ENCODE data around the gene CES2.
"Not testable (repeated sequence)": the region's sequence is repeated elsewhere in the genome, so short reads cannot be mapped to it uniquely, and the experiment has no call there.

The CES2 gene

GRCh38 chr16:66961914-66962313, 26.6 kb downstream of the CES2 start:
- Histone ChIP-seq H3K4me1 (ENCODE audit: control insufficient read depth, insufficient read depth, low read length) (no peaks in the 10 kb centered on the region), H3K27me3 (ENCODE audit: control insufficient read depth, insufficient read depth, low read length, poor library complexity, severe bottlenecking) (no peaks in the 10 kb centered on the region), H3K9me3 (ENCODE audit: control insufficient read depth, low read length) (no peaks in the 10 kb centered on the region), H3K4me3 (ENCODE audit: insufficient read depth, low read depth, low read length) (no peak overlapping the region), H3K27ac (ENCODE audit: insufficient read depth, low read depth, low read length, poor library complexity, severe bottlenecking) (no peak overlapping the region), H3K36me3 (ENCODE audit: control insufficient read depth, insufficient read depth, low read length) (no peaks in the 10 kb centered on the region)
- 93% methylated on average over 5 of the region's 5 CpGs for WGBS, 2 experiments

DNA sequence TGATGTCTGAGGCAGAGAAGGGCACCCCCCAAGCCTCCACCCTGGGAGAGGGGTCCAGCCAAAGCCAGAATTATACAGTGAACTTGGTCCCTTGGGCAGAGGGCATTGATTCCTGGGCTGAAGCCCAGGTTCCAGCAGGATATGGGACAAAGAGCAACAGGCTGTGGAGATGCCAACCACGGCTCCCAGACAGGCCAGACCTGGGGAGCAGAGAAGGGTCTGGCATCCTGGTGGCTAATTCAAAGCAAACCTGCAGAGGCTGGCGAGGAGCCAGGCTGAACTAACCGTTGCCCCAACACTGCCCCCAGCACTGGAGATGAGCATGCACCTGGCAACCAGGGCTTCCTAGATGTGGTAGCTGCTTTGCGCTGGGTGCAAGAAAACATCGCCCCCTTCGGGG, 28.7 kb downstream of the CES2 start:
- no peak overlapping the region for H3K4me3 ChIP-seq (ENCODE audit: insufficient read depth, low read depth, low read length)
- no peaks in the 10 kb centered on the region for H3K36me3 ChIP-seq (ENCODE audit: control insufficient read depth, insufficient read depth, low read length)
- H3K9me3 ChIP-seq (ENCODE audit: control insufficient read depth, low read length): no peaks in the 10 kb centered on the region
- no peaks in the 10 kb centered on the region for H3K4me1 ChIP-seq (ENCODE audit: control insufficient read depth, insufficient read depth, low read length)
- no peaks in the 10 kb centered on the region for H3K27me3 ChIP-seq (ENCODE audit: control insufficient read depth, insufficient read depth, low read length, poor library complexity, severe bottlenecking)
- H3K27ac ChIP-seq (ENCODE audit: insufficient read depth, low read depth, low read length, poor library complexity, severe bottlenecking): no peak overlapping the region
- 93 to 94% methylated on average over 6 of the region's 6 CpGs for WGBS, 2 experiments

- 91% methylated on average over 5 of the region's 5 CpGs for WGBS, 2 experiments
- no peak overlapping the region for H3K4me3 ChIP-seq (ENCODE audit: insufficient read depth, low read depth, low read length)
- no peaks in the 10 kb centered on the region for H3K36me3 ChIP-seq (ENCODE audit: control insufficient read depth, insufficient read depth, low read length)
- H3K4me1 ChIP-seq (ENCODE audit: control insufficient read depth, insufficient read depth, low read length): no peaks in the 10 kb centered on the region
- H3K27ac ChIP-seq (ENCODE audit: insufficient read depth, low read depth, low read length, poor library complexity, severe bottlenecking): no peak overlapping the region
- H3K9me3 ChIP-seq (ENCODE audit: control insufficient read depth, low read length): no peaks in the 10 kb centered on the region
- H3K27me3 ChIP-seq (ENCODE audit: control insufficient read depth, insufficient read depth, low read length, poor library complexity, severe bottlenecking): no peaks in the 10 kb centered on the region
Observed at GRCh38 chr16:66968847-66969246, 33.5 kb downstream of the CES2 start.

GRCh38 chr16:66970775-66971720, 35.7 kb downstream of the CES2 start:
- Histone ChIP-seq H3K27me3 (ENCODE audit: control insufficient read depth, insufficient read depth, low read length, poor library complexity, severe bottlenecking) (no peaks in the 10 kb centered on the region), H3K36me3 (ENCODE audit: control insufficient read depth, insufficient read depth, low read length) (no peaks in the 10 kb centered on the region), H3K27ac (ENCODE audit: insufficient read depth, low read depth, low read length, poor library complexity, severe bottlenecking) (no peak overlapping the region), H3K4me1 (ENCODE audit: control insufficient read depth, insufficient read depth, low read length) (no peaks in the 10 kb centered on the region), H3K9me3 (ENCODE audit: control insufficient read depth, low read length) (no peaks in the 10 kb centered on the region), H3K4me3 (ENCODE audit: insufficient read depth, low read depth, low read length) (no peak overlapping the region)
- 89 to 91% methylated on average over 10 of the region's 10 CpGs for WGBS, 2 experiments

DNA sequence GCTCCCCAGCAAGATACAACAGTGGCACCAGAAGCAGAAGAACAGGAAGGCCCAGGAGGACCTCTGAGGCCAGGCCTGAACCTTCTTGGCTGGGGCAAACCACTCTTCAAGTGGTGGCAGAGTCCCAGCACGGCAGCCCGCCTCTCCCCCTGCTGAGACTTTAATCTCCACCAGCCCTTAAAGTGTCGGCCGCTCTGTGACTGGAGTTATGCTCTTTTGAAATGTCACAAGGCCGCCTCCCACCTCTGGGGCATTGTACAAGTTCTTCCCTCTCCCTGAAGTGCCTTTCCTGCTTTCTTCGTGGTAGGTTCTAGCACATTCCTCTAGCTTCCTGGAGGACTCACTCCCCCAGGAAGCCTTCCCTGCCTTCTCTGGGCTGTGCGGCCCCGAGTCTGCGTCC, 37.7 kb downstream of the CES2 start:
- Histone ChIP-seq H3K27me3 (ENCODE audit: control insufficient read depth, insufficient read depth, low read length, poor library complexity, severe bottlenecking) (no peaks in the 10 kb centered on the region), H3K27ac (ENCODE audit: insufficient read depth, low read depth, low read length, poor library complexity, severe bottlenecking) (no peak overlapping the region), H3K9me3 (ENCODE audit: control insufficient read depth, low read length) (no peaks in the 10 kb centered on the region), H3K4me3 (ENCODE audit: insufficient read depth, low read depth, low read length) (no peak overlapping the region), H3K4me1 (ENCODE audit: control insufficient read depth, insufficient read depth, low read length) (no peaks in the 10 kb centered on the region), H3K36me3 (ENCODE audit: control insufficient read depth, insufficient read depth, low read length) (no peaks in the 10 kb centered on the region)
- WGBS, 2 experiments: 71% methylated on average over 9 of the region's 9 CpGs

- 94 to 98% methylated on average over 6 of the region's 6 CpGs for WGBS, 2 experiments
- Histone ChIP-seq H3K36me3 (ENCODE audit: control insufficient read depth, insufficient read depth, low read length) (no peaks in the 10 kb centered on the region), H3K4me1 (ENCODE audit: control insufficient read depth, insufficient read depth, low read length) (no peaks in the 10 kb centered on the region), H3K9me3 (ENCODE audit: control insufficient read depth, low read length) (no peaks in the 10 kb centered on the region), H3K27ac (ENCODE audit: insufficient read depth, low read depth, low read length, poor library complexity, severe bottlenecking) (no peak overlapping the region), H3K27me3 (ENCODE audit: control insufficient read depth, insufficient read depth, low read length, poor library complexity, severe bottlenecking) (no peaks in the 10 kb centered on the region), H3K4me3 (ENCODE audit: insufficient read depth, low read depth, low read length) (no peak overlapping the region)
Observed at GRCh38 chr16:66973716-66974115, 38.4 kb downstream of the CES2 start.

DNA sequence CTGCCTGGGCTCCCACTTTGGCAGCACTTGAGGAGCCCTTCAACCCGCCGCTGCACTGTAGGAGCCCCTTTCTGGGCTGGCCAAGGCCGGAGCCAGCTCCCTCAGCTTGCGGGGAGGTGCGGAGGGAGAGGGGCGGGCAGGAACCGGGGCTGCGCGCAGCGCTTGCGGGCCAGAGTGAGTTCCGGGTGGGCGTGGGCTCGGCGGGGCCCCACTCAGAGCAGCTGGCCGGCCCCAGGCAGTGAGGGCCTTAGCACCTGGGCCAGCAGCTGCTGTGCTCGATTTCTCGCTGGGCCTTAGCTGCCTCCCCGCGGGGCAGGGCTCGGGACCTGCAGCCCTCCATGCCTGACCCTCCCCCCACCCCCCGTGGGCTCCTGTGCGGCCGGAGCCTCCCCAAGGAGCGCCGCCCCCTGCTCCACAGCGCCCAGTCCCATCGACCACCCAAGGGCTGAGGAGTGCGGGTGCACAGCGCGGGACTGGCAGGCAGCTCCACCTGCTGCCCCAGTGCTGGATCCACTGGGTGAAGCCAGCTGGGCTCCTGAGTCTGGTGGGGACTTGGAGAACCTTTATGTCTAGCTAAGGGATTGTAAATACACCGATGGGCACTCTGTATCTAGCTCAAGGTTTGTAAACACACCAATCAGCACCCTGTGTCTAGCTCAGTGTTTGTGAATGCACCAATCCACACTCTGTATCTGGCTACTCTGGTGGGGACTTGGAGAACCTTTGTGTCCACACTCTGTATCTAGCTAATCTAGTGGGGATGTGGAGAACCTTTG, 39.0 kb downstream of the CES2 start:
- H3K9me3 ChIP-seq (ENCODE audit: control insufficient read depth, low read length); H3K4me3 ChIP-seq (ENCODE audit: insufficient read depth, low read depth, low read length); H3K27ac ChIP-seq (ENCODE audit: insufficient read depth, low read depth, low read length, poor library complexity, severe bottlenecking); H3K4me1 ChIP-seq (ENCODE audit: control insufficient read depth, insufficient read depth, low read length); H3K27me3 ChIP-seq (ENCODE audit: control insufficient read depth, insufficient read depth, low read length, poor library complexity, severe bottlenecking); H3K36me3 ChIP-seq (ENCODE audit: control insufficient read depth, insufficient read depth, low read length): not testable (repeated sequence)
- WGBS, 2 experiments: 93% methylated on average over 32 of the region's 32 CpGs

DNA sequence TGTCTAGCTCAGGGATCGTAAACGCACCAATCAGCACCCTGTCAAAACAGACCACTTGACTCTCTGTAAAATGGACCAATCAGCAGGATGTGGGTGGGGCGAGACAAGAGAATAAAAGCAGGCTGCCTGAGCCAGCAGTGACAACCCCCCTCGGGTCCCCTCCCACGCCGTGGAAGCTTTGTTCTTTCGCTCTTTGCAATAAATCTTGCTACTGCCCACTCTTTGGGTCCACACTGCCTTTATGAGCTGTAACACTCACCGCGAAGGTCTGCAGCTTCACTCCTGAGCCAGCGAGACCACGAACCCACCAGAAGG, 39.6 kb downstream of the CES2 start:
- H3K9me3 ChIP-seq (ENCODE audit: control insufficient read depth, low read length); H3K27ac ChIP-seq (ENCODE audit: insufficient read depth, low read depth, low read length, poor library complexity, severe bottlenecking); H3K27me3 ChIP-seq (ENCODE audit: control insufficient read depth, insufficient read depth, low read length, poor library complexity, severe bottlenecking); H3K4me3 ChIP-seq (ENCODE audit: insufficient read depth, low read depth, low read length); H3K4me1 ChIP-seq (ENCODE audit: control insufficient read depth, insufficient read depth, low read length); H3K36me3 ChIP-seq (ENCODE audit: control insufficient read depth, insufficient read depth, low read length): not testable (repeated sequence)
- 86 to 90% methylated on average over 11 of the region's 11 CpGs for WGBS, 2 experiments

DNA sequence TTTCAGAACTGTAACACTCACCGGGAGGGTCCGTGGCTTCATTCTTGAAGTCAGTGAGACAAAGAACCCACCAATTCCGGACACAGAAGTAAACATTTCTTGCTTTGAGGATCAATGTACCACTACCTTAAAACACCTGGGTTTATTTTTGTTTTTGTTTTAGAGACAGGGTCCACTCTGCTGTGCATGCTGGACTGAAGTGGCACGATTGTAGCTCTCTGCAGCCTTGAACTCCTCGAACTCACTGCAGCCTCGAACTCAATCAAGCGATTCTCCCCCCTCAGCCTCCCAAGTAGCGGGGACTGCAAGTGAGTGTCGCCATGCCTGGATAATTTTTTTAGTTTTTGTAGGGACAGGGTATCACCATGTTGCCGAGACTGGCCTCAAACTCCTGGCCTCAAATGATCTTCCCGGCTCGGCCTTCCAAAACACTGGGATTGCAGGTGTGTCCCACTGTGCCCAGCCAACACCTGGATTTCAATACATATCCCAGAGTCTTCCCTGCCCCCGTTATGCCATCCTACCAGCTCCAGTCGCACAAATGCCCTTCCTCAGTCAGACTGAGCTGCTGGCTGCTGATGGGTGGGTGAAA, 40.1 kb downstream of the CES2 start:
- no peaks in the 10 kb centered on the region for H3K36me3 ChIP-seq (ENCODE audit: control insufficient read depth, insufficient read depth, low read length)
- no peaks in the 10 kb centered on the region for H3K27me3 ChIP-seq (ENCODE audit: control insufficient read depth, insufficient read depth, low read length, poor library complexity, severe bottlenecking)
- H3K27ac ChIP-seq (ENCODE audit: insufficient read depth, low read depth, low read length, poor library complexity, severe bottlenecking): no peak overlapping the region
- 92 to 94% methylated on average over 14 of the region's 14 CpGs for WGBS, 2 experiments
- H3K4me1 ChIP-seq (ENCODE audit: control insufficient read depth, insufficient read depth, low read length): no peaks in the 10 kb centered on the region
- H3K4me3 ChIP-seq (ENCODE audit: insufficient read depth, low read depth, low read length): no peak overlapping the region
- no peaks in the 10 kb centered on the region for H3K9me3 ChIP-seq (ENCODE audit: control insufficient read depth, low read length)

GRCh38 chr16:66976746-66977145, 41.4 kb downstream of the CES2 start:
- H3K27ac ChIP-seq (ENCODE audit: insufficient read depth, low read depth, low read length, poor library complexity, severe bottlenecking): no peak overlapping the region

More at GRCh38 chr16:66976746-66977145, 41.4 kb downstream of the CES2 start:
- no peaks in the 10 kb centered on the region for H3K27me3 ChIP-seq (ENCODE audit: control insufficient read depth, insufficient read depth, low read length, poor library complexity, severe bottlenecking)
- no peaks in the 10 kb centered on the region for H3K9me3 ChIP-seq (ENCODE audit: control insufficient read depth, low read length)
- WGBS, 2 experiments: 75 to 78% methylated on average over 13 of the region's 13 CpGs
- no peak overlapping the region for H3K4me3 ChIP-seq (ENCODE audit: insufficient read depth, low read depth, low read length)
- no peaks in the 10 kb centered on the region for H3K4me1 ChIP-seq (ENCODE audit: control insufficient read depth, insufficient read depth, low read length)
- H3K36me3 ChIP-seq (ENCODE audit: control insufficient read depth, insufficient read depth, low read length): no peaks in the 10 kb centered on the region
